H9 (cell line): ENCODE results near the gene ABR. TPM values are rescaled to one million over a fixed set of nuclear protein-coding genes. Genes with fewer than 3 reads are reported as not detected.
A peak's percentile ranks its signal among the peaks of the same experiment; 100 is the strongest.

Source experiments
- DNase-seq: peaks from one replicate; pipeline ENCODE4 v3.0.0-alpha.2; 2017
- H2AFZ ChIP-seq: one replicate; pipeline ENCODE4 v1.6.1; 2013; ENCODE audit warnings: mild to moderate bottlenecking, low read length, control low read depth, moderate library complexity
- H2AK5ac ChIP-seq: 2 replicates; pipeline ENCODE4 v1.6.1; 2013; ENCODE audit warnings: low read length, control low read depth, mixed read lengths; ENCODE audit not compliant: insufficient read length
- H2BK120ac ChIP-seq: one replicate; pipeline ENCODE4 v1.6.1; 2013; ENCODE audit warnings: low read depth, mild to moderate bottlenecking, low read length, control low read depth, inconsistent platforms; ENCODE audit not compliant: poor library complexity, severe bottlenecking
- H2BK12ac ChIP-seq: 2 replicates; pipeline ENCODE4 v1.6.1; 2013; ENCODE audit warnings: low read length, control low read depth, mixed read lengths, low read depth; ENCODE audit not compliant: insufficient read length
- H2BK15ac ChIP-seq: 2 replicates; pipeline ENCODE4 v1.6.1; 2013; ENCODE audit warnings: low read depth, low read length, control low read depth
- H2BK20ac ChIP-seq: one replicate; pipeline ENCODE4 v1.6.1; 2013; ENCODE audit warnings: low read depth, mild to moderate bottlenecking, low read length, control low read depth, inconsistent platforms; ENCODE audit not compliant: poor library complexity, severe bottlenecking
- H2BK5ac ChIP-seq: 2 replicates; pipeline ENCODE4 v1.6.1; 2013; ENCODE audit warnings: low read length, control low read depth, mixed read lengths; ENCODE audit not compliant: insufficient read length
- H3K14ac ChIP-seq: 2 replicates; pipeline ENCODE4 v1.6.1; 2013; ENCODE audit warnings: low read length, control low read depth; ENCODE audit not compliant: insufficient read depth
- H3K18ac ChIP-seq: 2 replicates; pipeline ENCODE4 v1.6.1; 2013; ENCODE audit warnings: low read depth, mild to moderate bottlenecking, mixed read lengths, low read length, control low read depth; ENCODE audit not compliant: insufficient read length
- H3K23ac ChIP-seq: 2 replicates; pipeline ENCODE4 v1.6.1; 2013; ENCODE audit warnings: low read length, control low read depth, mixed read lengths, low read depth; ENCODE audit not compliant: insufficient read length
- H3K23me2 ChIP-seq: 2 replicates; pipeline ENCODE4 v1.6.1; 2013; ENCODE audit warnings: low read depth, mild to moderate bottlenecking, mixed read lengths, low read length, control low read depth; ENCODE audit not compliant: insufficient read length, poor library complexity, severe bottlenecking
- H3K27ac ChIP-seq: 2 replicates; pipeline ENCODE4 v1.5.1; 2013; ENCODE audit warnings: low read length, control low read depth, mixed read lengths, low read depth; ENCODE audit not compliant: insufficient read length
- H3K27me3 ChIP-seq: 2 replicates; pipeline ENCODE4 v1.6.1; 2013; ENCODE audit warnings: low read length, control low read depth, inconsistent platforms; ENCODE audit not compliant: insufficient read depth
- H3K4ac ChIP-seq: 2 replicates; pipeline ENCODE4 v1.6.1; 2013; ENCODE audit warnings: low read depth, mild to moderate bottlenecking, control low read depth, inconsistent platforms, low read length, moderate library complexity
- H3K4me1 ChIP-seq: 2 replicates; pipeline ENCODE4 v1.6.1; 2013; ENCODE audit warnings: low read length, control low read depth, inconsistent platforms; ENCODE audit not compliant: insufficient read depth
- H3K4me2 ChIP-seq: 2 replicates; pipeline ENCODE4 v1.6.1; 2013; ENCODE audit warnings: low read length, control low read depth, mixed read lengths; ENCODE audit not compliant: insufficient read length, insufficient read depth
- H3K56ac ChIP-seq: 2 replicates; pipeline ENCODE4 v1.6.1; 2013; ENCODE audit warnings: low read depth, mild to moderate bottlenecking, mixed read lengths, low read length, control low read depth; ENCODE audit not compliant: insufficient read length
- H3K79me1 ChIP-seq: 2 replicates; pipeline ENCODE4 v1.6.1; 2013; ENCODE audit warnings: low read depth, mild to moderate bottlenecking, moderate library complexity, low read length, control low read depth, inconsistent platforms; ENCODE audit not compliant: insufficient read depth, poor library complexity, severe bottlenecking
- H3K79me2 ChIP-seq: 2 replicates; pipeline ENCODE4 v1.6.1; 2013; ENCODE audit warnings: low read length, control low read depth, inconsistent platforms; ENCODE audit not compliant: insufficient read depth
- H3K9ac ChIP-seq: 2 replicates; pipeline ENCODE4 v1.6.1; 2013; ENCODE audit warnings: low read length, control low read depth, mixed read lengths; ENCODE audit not compliant: insufficient read length; ENCODE audit errors: extremely low read depth
- H3K9me3 ChIP-seq: one replicate; pipeline ENCODE4 v1.6.1; 2013; ENCODE audit warnings: low read depth, low read length, inconsistent platforms; ENCODE audit not compliant: control insufficient read depth
- H3T11ph ChIP-seq: one replicate; pipeline ENCODE4 v1.6.1; 2013; ENCODE audit warnings: mild to moderate bottlenecking, low read length, control low read depth, inconsistent platforms
- H4K20me1 ChIP-seq: one replicate; pipeline ENCODE4 v1.6.1; 2013; ENCODE audit not compliant: control insufficient read depth, insufficient read length, insufficient read depth
- H4K5ac ChIP-seq: 2 replicates; pipeline ENCODE4 v1.6.1; 2013; ENCODE audit warnings: low read depth, mild to moderate bottlenecking, mixed read lengths, low read length, control low read depth; ENCODE audit not compliant: insufficient read length
- H4K8ac ChIP-seq: replicated peaks from 2 replicates; pipeline ENCODE4 v1.6.1; 2013; ENCODE audit warnings: low read length, control low read depth, mixed read lengths, low read depth; ENCODE audit not compliant: insufficient read length
- H4K91ac ChIP-seq: 2 replicates; pipeline ENCODE4 v1.6.1; 2013; ENCODE audit warnings: low read depth, mild to moderate bottlenecking, moderate library complexity, mixed read lengths, low read length, control low read depth; ENCODE audit not compliant: insufficient read length
- H3K27ac Mint-ChIP-seq, 3 experiments: 2 replicates in 2 of 3; 3 replicates in 1 of 3; pipeline ENCODE4 v1.8.0; 2020 to 2021; ENCODE audit warnings: mixed read lengths in 3 of 3, mild to moderate bottlenecking in 1 of 3, moderate library complexity in 1 of 3
- H3K27me3 Mint-ChIP-seq: 2 replicates; pipeline ENCODE4 v1.8.0; 2021; ENCODE audit warnings: low read depth, mild to moderate bottlenecking, moderate library complexity, mixed read lengths
- H3K36me3 Mint-ChIP-seq, 3 experiments: 2 replicates in 2 of 3; 3 replicates in 1 of 3; pipeline ENCODE4 v1.8.0; 2020 to 2021; ENCODE audit warnings: low read depth in 3 of 3, mixed read lengths in 3 of 3; ENCODE audit not compliant: insufficient read depth in 1 of 3
- H3K4me1 Mint-ChIP-seq, 2 experiments: 2 replicates each; pipeline ENCODE4 v1.8.0; 2020; ENCODE audit warnings: mixed read lengths in 2 of 2
- H3K4me3 Mint-ChIP-seq, 2 experiments: 2 replicates in 1 of 2; 3 replicates in 1 of 2; pipeline ENCODE4 v1.8.0; 2020 to 2021; ENCODE audit warnings: mild to moderate bottlenecking in 2 of 2, mixed read lengths in 2 of 2, moderate library complexity in 1 of 2
- H3K9me3 Mint-ChIP-seq, 2 experiments: 2 replicates in 1 of 2; 3 replicates in 1 of 2; pipeline ENCODE4 v1.8.0; 2020; ENCODE audit warnings: mild to moderate bottlenecking in 2 of 2, mixed read lengths in 2 of 2, moderate library complexity in 1 of 2
- CTCF ChIP-seq: fragments of 200-600 bp; sonication (generic); conservative IDR thresholded peaks from 3 replicates; pipeline ENCODE4 v1.8.0; 2021; ENCODE audit warnings: antibody characterized with exemption, mild to moderate bottlenecking
- WGBS: extraction: QIAGEN DNeasy Blood & Tissue Kit; methylation state at CpG from one replicate; pipeline ENCODE4 v1.1.7; 2013; ENCODE audit warnings: missing lambda C conversion rate, low lambda C conversion rate, mixed read lengths; ENCODE audit not compliant: insufficient read length; ENCODE audit errors: extremely low coverage; 5-methylcytosine and 5-hydroxymethylcytosine counted together
- total RNA-seq: library from RNA; stranded (reverse); gene quantifications from 2 replicates; pipeline ENCODE4 v1.2.1, GENCODE V29; 2021

ABR gene
- total RNA-seq, 1 experiment from 2014 or later = 34.7 TPM

GRCh38 chr17:1108478-1108764 is 71.4 kb downstream of the ABR start:
- H3K56ac ChIP-seq = no peak overlapping the region
- peak; percentile 66 for DNase-seq
- peaks cover 4% of the 10 kb centered on the region for H3K23me2 ChIP-seq
- no peak overlapping the region for H3K4ac ChIP-seq
- no peaks in the 10 kb centered on the region; the same call in 1 of the 2 replicates for H3K27me3 ChIP-seq
- H3K9me3 ChIP-seq = no peaks in the 10 kb centered on the region
- H3K79me1 ChIP-seq = no peaks in the 10 kb centered on the region
- H2AK5ac ChIP-seq = no peak overlapping the region
- no peak overlapping the region for H3T11ph ChIP-seq
- H3K9ac ChIP-seq = no peak overlapping the region
- H2BK20ac ChIP-seq = no peak overlapping the region
- H3K9me3 Mint-ChIP-seq = no peaks in the 10 kb centered on the region; a peak in 1 of 5 replicates
- no peak overlapping the region for H2AFZ ChIP-seq
- H3K4me1 ChIP-seq = peaks cover 5% of the 10 kb centered on the region; the same call in 1 of the 2 replicates
- no peak overlapping the region for H2BK5ac ChIP-seq
- H3K79me2 ChIP-seq = no peaks in the 10 kb centered on the region
- H3K36me3 Mint-ChIP-seq = peaks cover 0 to 4% (median 0%) of the 10 kb centered on the region in 3 experiments; a peak in 4 of 7 replicates
- TF ChIP-seq CTCF = no peak
- no peak overlapping the region for H3K27ac Mint-ChIP-seq
- H4K8ac ChIP-seq = no peak overlapping the region
- H3K14ac ChIP-seq = no peak overlapping the region
- no peak overlapping the region for H3K23ac ChIP-seq
- no peaks in the 10 kb centered on the region for H4K20me1 ChIP-seq
- no CpG with 5 or more reads among the region's 16 CpGs for WGBS
- peaks cover 35% of the 10 kb centered on the region for H3K27me3 Mint-ChIP-seq
- no peak overlapping the region for H3K27ac ChIP-seq
- H4K5ac ChIP-seq = no peak overlapping the region
- H3K18ac ChIP-seq = no peak overlapping the region
- H2BK12ac ChIP-seq = no peak overlapping the region
- H3K4me3 Mint-ChIP-seq = peak overlapping the region; percentile 51 to 75
- no peak overlapping the region for H2BK120ac ChIP-seq
- peaks cover 21 to 42% of the 10 kb centered on the region in 2 experiments for H3K4me1 Mint-ChIP-seq
- no peak overlapping the region for H4K91ac ChIP-seq
- H2BK15ac ChIP-seq = no peak overlapping the region
- H3K4me2 ChIP-seq = peak overlapping the region; percentile 32
